Kidney capillary endothelial cell (primary cell): ENCODE results near the gene ZNF628.

ENCODE experiments used
- DNase-seq: peaks from one replicate; pipeline ENCODE4 v3.0.0-alpha.2; 2018; ENCODE audit warnings: low spot score

The ZNF628 gene

GRCh38 chr19:55465460-55466240, 10.8 kb upstream of the ZNF628 start:
- DNase-seq: no peak

DNA sequence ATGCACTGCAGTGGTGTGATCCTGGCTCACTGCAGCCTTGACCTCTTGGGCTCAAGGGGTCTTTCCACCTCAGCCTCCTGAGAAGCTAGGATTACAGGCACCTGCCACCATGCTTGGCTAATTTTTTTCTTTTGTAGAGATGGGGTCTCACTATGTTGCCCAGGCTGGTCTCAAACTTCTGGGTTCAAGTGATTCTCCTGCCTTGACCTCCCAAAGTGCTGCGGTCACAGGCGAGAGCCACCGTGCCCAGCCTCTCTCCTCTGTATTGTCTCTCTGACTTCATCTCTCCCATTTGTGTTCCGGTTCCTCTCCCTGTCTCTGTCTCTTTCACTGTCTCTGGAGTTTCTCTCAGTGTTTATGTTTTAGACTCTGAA, 10.2 kb upstream of the ZNF628 start:
- no peak for DNase-seq

DNA sequence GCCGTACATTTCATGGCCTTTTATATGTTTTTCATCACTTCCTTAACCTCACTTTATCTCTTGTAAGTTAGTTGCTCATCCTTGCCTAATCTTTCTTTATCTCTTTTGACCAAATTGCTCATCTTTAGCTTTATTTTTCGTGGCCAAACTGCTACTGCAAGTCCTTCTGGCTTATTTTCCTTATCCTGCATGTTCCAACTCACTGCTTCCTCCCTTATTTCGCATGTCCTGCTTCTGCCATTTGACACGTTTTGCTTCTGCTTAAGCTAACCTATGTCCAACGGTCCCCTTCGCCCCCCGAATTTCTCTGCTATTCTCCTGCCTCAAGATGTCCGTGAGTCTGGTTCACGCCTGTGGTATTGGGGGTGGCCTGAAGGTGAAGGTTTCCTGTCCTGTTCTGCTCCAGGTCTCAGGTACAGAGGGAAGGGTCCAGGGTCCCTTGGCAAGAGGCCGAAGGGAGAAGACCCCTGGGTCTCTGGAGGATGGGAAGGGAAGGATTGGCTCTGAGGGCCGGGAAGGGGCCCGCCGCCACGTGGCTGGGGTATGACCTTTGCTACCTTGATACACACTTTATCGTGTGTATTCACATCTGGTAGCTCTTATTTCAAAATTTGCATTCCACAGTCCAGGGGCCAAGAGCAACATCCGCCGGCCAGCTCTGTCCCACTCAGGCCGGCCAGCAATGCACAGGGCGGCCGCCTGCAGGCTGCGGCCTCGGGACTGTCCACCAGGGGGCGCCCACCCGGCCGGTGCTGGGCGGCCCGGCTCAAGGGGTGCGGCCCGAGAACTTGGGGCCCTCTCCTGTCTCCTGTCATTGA, 9.0 kb upstream of the ZNF628 start:
- peak; percentile 49 for DNase-seq

DNA sequence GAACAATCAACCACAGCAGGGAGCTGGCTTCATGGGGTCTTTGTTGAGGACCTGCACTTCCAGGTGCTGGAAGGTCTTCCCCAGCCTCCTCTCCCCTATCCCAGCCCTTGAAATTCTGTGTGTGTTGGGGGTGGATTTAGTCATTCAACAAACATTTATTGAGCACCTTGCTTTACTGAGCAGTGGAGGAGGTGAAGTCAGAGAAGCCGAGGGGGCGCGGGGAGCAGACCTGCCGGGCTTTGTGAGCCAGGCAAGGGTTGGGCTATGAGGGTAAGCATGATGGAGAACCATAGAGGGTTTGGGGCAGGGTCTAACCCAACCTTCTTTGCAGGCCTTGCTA, 8.4 kb upstream of the ZNF628 start:
- no peak for DNase-seq

- DNase-seq: no peak
Measured at GRCh38 chr19:55471266-55471665, 5.2 kb upstream of the ZNF628 start.

- no peak for DNase-seq
Measured at GRCh38 chr19:55472463-55472862, 4.0 kb upstream of the ZNF628 start.

- DNase-seq: no peak
Measured at GRCh38 chr19:55473225-55474012, 3.0 kb upstream of the ZNF628 start.

DNA sequence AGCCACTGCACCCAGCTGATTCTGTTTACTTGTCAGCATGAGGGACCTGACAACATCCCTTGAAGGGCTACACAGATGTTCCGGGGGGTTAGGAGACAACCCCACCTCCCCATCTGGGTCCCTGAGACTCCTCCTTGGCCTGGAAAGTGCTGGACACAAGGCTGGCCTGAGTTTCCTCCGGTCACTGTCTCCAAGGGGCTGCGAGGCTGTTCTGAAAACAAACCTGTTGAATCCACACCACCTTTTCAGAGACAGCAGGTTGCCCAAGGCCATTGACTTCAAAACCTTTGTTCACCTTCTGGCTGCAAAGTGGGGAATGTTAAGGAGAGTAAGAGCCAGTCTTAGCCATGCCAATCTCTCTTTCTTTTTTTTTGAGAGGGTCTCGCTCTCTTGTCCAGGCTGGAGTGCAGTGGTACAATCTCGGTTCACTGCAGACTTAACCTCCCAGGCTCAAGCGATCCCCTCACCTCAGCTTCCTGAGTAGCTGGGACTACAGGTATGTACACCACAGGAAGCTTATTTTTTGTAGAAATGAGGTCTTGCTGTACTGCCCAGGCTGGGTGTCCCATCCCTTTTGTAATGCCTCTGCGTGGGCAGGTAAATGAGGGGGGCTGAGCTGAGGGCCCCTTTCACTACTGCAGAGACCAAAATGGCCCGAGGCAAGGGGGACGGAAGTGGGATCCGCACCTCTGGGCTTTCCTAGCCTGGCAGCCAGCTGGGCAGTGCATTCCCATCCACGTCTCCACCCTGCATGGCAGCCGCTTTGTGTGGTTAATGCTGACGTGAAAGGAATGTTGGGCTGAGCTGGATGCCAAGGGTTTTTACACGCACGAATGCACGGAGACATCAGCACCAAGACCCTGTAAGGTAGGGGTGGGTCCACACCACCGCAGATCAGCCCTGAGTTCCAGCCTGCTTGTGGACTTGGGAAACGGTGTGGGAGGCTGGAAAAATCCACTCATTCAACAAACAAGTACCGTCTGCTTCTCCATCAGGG, 1.9 kb upstream of the ZNF628 start:
- DNase-seq: no peak

DNA sequence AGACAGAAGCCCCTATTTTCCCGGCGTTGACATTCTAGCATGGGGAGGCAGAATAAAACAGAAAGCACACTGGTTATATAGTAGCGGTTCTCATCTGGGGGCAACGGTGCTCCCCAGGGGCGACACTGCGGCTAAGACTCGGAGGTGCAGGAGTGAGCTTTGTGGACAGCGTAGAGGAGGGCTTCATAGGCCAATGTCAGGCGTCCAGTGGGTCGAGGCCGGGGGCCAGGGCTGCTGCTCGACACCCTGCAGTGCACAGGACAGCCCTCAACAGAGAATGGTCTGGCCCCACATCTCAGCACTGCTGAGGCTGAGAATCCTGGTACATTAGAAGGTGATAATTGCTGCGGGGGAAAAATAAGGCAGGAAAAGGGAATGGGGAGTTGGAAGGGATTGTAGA, 1.5 kb downstream of the ZNF628 start:
- no peak for DNase-seq

DNA sequence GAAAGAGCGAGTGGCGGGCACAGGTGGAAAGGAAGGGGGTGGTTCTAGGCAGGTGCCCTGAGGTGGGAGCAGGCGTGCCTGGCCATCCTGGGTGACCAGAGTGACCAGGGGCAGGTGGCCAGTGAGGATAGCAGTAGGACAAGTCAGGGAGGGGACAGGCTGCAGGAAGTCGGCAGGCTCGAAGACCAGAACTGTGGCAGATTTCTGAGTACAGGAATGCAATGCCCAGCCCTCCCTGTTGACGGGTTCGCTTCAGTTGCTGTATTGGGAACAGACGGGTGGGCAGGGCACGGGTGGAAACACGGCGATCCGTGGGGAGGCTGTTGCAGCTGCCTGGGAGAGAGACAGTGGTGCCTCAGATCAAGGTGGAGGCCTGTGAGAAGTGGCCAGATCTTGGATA, 1.9 kb downstream of the ZNF628 start:
- DNase-seq: no peak

GRCh38 chr19:55479045-55479444, 2.6 kb downstream of the ZNF628 start:
- no peak for DNase-seq

GRCh38 chr19:55479451-55480230, 3.2 kb downstream of the ZNF628 start:
- DNase-seq: no peak

GRCh38 chr19:55481148-55481793, 4.9 kb downstream of the ZNF628 start:
- DNase-seq: no peak

- no peak for DNase-seq
Measured at GRCh38 chr19:55481794-55482155, 5.4 kb downstream of the ZNF628 start.

GRCh38 chr19:55482156-55482961, 5.9 kb downstream of the ZNF628 start:
- DNase-seq: no peak

GRCh38 chr19:55482967-55483705, 6.7 kb downstream of the ZNF628 start:
- DNase-seq: no peak

GRCh38 chr19:55483706-55484592, 7.5 kb downstream of the ZNF628 start:
- DNase-seq: no peak
